Measurements from ENCODE around the gene PSMB2. TPM values are rescaled to one million over a fixed set of nuclear protein-coding genes. Genes with fewer than 3 reads are reported as not detected.

Gene PSMB2
- total RNA-seq, 1 donor from 2014 or later = 69.9 TPM

DNA sequence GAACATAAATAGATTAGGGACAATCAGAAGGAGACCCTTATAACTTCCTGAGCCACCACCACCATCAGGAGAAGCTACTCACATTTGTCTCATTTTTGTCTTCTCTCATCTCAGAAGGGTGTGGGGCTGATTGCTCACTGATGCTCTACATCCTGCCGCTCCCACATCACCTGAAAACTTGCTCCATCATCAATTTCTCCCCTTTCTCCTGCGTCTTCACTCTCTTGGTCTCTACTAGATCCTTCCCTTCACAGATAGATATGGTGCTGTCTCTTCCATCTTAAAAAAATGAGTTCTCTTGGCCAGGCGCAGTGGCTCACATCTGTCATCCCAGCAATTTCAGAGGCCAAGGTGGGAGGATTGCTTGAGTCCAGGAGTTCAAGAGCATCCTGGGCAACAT is 38.9 kb upstream of the PSMB2 start:
- Mint-ChIP-seq H3K9me3 (ENCODE audit: unreplicated experiment) (no peaks in the 10 kb centered on the region), H3K4me3 (ENCODE audit: unreplicated experiment) (no peak overlapping the region), H3K27ac (ENCODE audit: unreplicated experiment) (no peak overlapping the region), H3K36me3 (ENCODE audit: low read depth, unreplicated experiment) (no peaks in the 10 kb centered on the region), H3K27me3 (ENCODE audit: unreplicated experiment) (peaks cover 5% of the 10 kb centered on the region), H3K4me1 (ENCODE audit: unreplicated experiment) (peaks cover 4% of the 10 kb centered on the region)
- no peak for DNase-seq (ENCODE audit: low spot score)
- TF ChIP-seq, protein P1, sequence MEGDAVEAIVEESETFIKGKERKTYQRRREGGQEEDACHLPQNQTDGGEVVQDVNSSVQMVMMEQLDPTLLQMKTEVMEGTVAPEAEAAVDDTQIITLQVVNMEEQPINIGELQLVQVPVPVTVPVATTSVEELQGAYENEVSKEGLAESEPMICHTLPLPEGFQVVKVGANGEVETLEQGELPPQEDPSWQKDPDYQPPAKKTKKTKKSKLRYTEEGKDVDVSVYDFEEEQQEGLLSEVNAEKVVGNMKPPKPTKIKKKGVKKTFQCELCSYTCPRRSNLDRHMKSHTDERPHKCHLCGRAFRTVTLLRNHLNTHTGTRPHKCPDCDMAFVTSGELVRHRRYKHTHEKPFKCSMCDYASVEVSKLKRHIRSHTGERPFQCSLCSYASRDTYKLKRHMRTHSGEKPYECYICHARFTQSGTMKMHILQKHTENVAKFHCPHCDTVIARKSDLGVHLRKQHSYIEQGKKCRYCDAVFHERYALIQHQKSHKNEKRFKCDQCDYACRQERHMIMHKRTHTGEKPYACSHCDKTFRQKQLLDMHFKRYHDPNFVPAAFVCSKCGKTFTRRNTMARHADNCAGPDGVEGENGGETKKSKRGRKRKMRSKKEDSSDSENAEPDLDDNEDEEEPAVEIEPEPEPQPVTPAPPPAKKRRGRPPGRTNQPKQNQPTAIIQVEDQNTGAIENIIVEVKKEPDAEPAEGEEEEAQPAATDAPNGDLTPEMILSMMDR (IDR thresholded peaks at IDR 0.05; ENCODE audit: unreplicated experiment) = no peak

- H3K27me3 Mint-ChIP-seq (ENCODE audit: unreplicated experiment) = peaks cover 2% of the 10 kb centered on the region
- DNase-seq (ENCODE audit: low spot score) = no peak
- peaks cover 9% of the 10 kb centered on the region for H3K4me1 Mint-ChIP-seq (ENCODE audit: unreplicated experiment)
- TF ChIP-seq, protein P1 (IDR thresholded peaks at IDR 0.05; ENCODE audit: unreplicated experiment) = no peak
- no peak overlapping the region for H3K4me3 Mint-ChIP-seq (ENCODE audit: unreplicated experiment)
- no peaks in the 10 kb centered on the region for H3K9me3 Mint-ChIP-seq (ENCODE audit: unreplicated experiment)
- H3K27ac Mint-ChIP-seq (ENCODE audit: unreplicated experiment) = no peak overlapping the region
- no peaks in the 10 kb centered on the region for H3K36me3 Mint-ChIP-seq (ENCODE audit: low read depth, unreplicated experiment)
Observed at GRCh38 chr1:35675773-35676172, 34.4 kb upstream of the PSMB2 start.

DNA sequence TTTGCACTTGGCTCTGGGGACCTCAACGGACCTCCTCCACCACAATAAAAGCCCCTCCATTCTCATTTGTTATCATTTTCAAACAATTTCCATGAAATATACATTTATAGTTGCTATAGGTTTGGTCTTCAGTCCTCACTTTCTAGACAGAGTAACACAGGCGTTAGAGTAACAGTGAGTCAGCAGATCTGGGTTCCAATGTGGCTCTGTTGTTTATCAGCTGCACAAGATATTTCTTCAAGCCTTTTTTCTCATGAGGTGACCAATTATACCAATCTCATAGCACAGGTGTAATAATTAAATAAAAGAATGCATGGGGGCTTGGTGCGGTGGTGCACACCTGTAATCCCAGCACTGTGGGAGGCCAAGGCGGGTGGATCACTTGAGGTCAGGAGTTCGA is 32.8 kb upstream of the PSMB2 start:
- Mint-ChIP-seq H3K9me3 (ENCODE audit: unreplicated experiment) (no peaks in the 10 kb centered on the region), H3K4me1 (ENCODE audit: unreplicated experiment) (peaks cover 9% of the 10 kb centered on the region), H3K4me3 (ENCODE audit: unreplicated experiment) (no peak overlapping the region), H3K27me3 (ENCODE audit: unreplicated experiment) (peaks cover 1% of the 10 kb centered on the region), H3K27ac (ENCODE audit: unreplicated experiment) (no peak overlapping the region), H3K36me3 (ENCODE audit: low read depth, unreplicated experiment) (no peaks in the 10 kb centered on the region)
- DNase-seq (ENCODE audit: low spot score) = no peak
- TF ChIP-seq, protein P1 (IDR thresholded peaks at IDR 0.05; ENCODE audit: unreplicated experiment) = no peak

- TF ChIP-seq, protein P1 (IDR thresholded peaks at IDR 0.05; ENCODE audit: unreplicated experiment) = no peak
- no peaks in the 10 kb centered on the region for H3K36me3 Mint-ChIP-seq (ENCODE audit: low read depth, unreplicated experiment)
- H3K27me3 Mint-ChIP-seq (ENCODE audit: unreplicated experiment) = peaks cover 1% of the 10 kb centered on the region
- no peaks in the 10 kb centered on the region for H3K9me3 Mint-ChIP-seq (ENCODE audit: unreplicated experiment)
- no peak overlapping the region for H3K4me3 Mint-ChIP-seq (ENCODE audit: unreplicated experiment)
- no peak overlapping the region for H3K27ac Mint-ChIP-seq (ENCODE audit: unreplicated experiment)
- peaks cover 9% of the 10 kb centered on the region for H3K4me1 Mint-ChIP-seq (ENCODE audit: unreplicated experiment)
- no peak for DNase-seq (ENCODE audit: low spot score)
Observed at GRCh38 chr1:35672116-35672515, 30.8 kb upstream of the PSMB2 start.

DNA sequence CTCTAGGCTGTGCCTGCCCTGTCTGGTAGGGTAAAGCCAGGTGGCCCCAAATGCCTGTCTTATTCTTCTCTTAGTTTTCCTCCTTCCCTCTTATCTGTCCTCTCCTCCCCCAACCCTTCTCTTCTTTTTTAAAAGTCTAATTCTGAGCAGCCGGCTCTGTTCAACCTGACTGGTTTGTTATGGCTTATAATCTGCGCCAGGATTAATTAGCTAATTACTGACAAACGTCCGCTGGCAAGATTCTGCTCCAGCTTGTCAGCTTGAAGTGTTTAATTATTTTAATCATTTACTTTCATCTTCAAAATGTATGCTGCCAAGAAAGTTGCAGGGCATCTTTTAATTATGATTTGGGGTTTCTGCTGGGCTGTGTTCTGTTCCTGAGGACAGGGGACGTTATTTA is 27.2 kb upstream of the PSMB2 start:
- TF ChIP-seq, protein P1 (IDR thresholded peaks at IDR 0.05; ENCODE audit: unreplicated experiment) = no peak
- no peaks in the 10 kb centered on the region for H3K9me3 Mint-ChIP-seq (ENCODE audit: unreplicated experiment)
- H3K4me3 Mint-ChIP-seq (ENCODE audit: unreplicated experiment) = no peak overlapping the region
- peaks cover 1% of the 10 kb centered on the region for H3K27me3 Mint-ChIP-seq (ENCODE audit: unreplicated experiment)
- H3K36me3 Mint-ChIP-seq (ENCODE audit: low read depth, unreplicated experiment) = no peaks in the 10 kb centered on the region
- peaks cover 6% of the 10 kb centered on the region for H3K4me1 Mint-ChIP-seq (ENCODE audit: unreplicated experiment)
- no peak for DNase-seq (ENCODE audit: low spot score)
- no peak overlapping the region for H3K27ac Mint-ChIP-seq (ENCODE audit: unreplicated experiment)

All from endothelial cell (in vitro differentiated cells).